WTC11 (cell line): Measurements from ENCODE around the gene LRRC10. TPM values are rescaled to one million over a fixed set of nuclear protein-coding genes. Genes with fewer than 3 reads are reported as not detected.

Experiments
- CBFB ChIP-seq: sonication (generic); formaldehyde crosslinking; IDR thresholded peaks from 2 replicates; pipeline ENCODE4 v1.8.1; 2022; ENCODE audit warnings: mild to moderate bottlenecking, low read depth, missing genetic modification reagents
- CREB1 ChIP-seq: sonication (generic); formaldehyde crosslinking; IDR thresholded peaks from 2 replicates; pipeline ENCODE4 v1.8.0; 2023; ENCODE audit warnings: mild to moderate bottlenecking, missing genetic modification reagents
- TEAD1 ChIP-seq: sonication (generic); formaldehyde crosslinking; IDR thresholded peaks from 2 replicates; pipeline ENCODE4 v1.8.0; 2022; ENCODE audit warnings: mild to moderate bottlenecking, missing genetic modification reagents
- ZNF219 ChIP-seq: sonication (generic); formaldehyde crosslinking; IDR thresholded peaks from 2 replicates; pipeline ENCODE4 v1.8.0; 2023; ENCODE audit warnings: missing genetic modification reagents, mild to moderate bottlenecking, borderline replicate concordance
- ZNF232 ChIP-seq: sonication (generic); formaldehyde crosslinking; IDR thresholded peaks from 2 replicates; pipeline ENCODE4 v1.8.0; 2022; ENCODE audit warnings: mild to moderate bottlenecking, missing genetic modification reagents
- ZNF671 ChIP-seq: fragments of 250-450 bp; sonication (Bioruptor Pico); IDR thresholded peaks from 2 replicates; pipeline ENCODE4 v1.8.0; 2021; ENCODE audit warnings: mild to moderate bottlenecking
- total RNA-seq: library from RNA; stranded (reverse); gene quantifications from 3 replicates; pipeline ENCODE4 v1.2.3, GENCODE V29; 2021
- TF ChIP-seq, protein P1 (sequence below): fragments of 250-450 bp; sonication (Bioruptor Pico); IDR thresholded peaks from 2 replicates; pipeline ENCODE4 v1.9.0; 2021; ENCODE audit warnings: moderate library complexity, mild to moderate bottlenecking, inconsistent platforms, borderline replicate concordance
- TF ChIP-seq, protein P2 (sequence below): fragments of 200-600 bp; IDR thresholded peaks from 2 replicates; pipeline ENCODE4 v1.8.0; 2022; ENCODE audit warnings: antibody characterized with exemption
- TF ChIP-seq, protein P3 (sequence below): fragments of 250-450 bp; sonication (Bioruptor Pico); IDR thresholded peaks from 2 replicates; pipeline ENCODE4 v1.9.0; 2021; ENCODE audit warnings: mild to moderate bottlenecking
- TF ChIP-seq, protein P4 (sequence below): sonication (generic); formaldehyde crosslinking; IDR thresholded peaks from 2 replicates; pipeline ENCODE4 v1.8.1; 2022; ENCODE audit warnings: low read depth, missing genetic modification reagents, borderline replicate concordance
- TF ChIP-seq, protein P5 (sequence below): sonication (generic); formaldehyde crosslinking; IDR thresholded peaks from 2 replicates; pipeline ENCODE4 v1.8.0; 2022; ENCODE audit warnings: mild to moderate bottlenecking, missing genetic modification reagents
- TF ChIP-seq, protein P6 (sequence below): sonication (generic); formaldehyde crosslinking; IDR thresholded peaks from 2 replicates; pipeline ENCODE4 v1.8.0; 2023; ENCODE audit warnings: missing genetic modification reagents, mild to moderate bottlenecking, borderline replicate concordance
- TF ChIP-seq, protein P7 (sequence below): sonication (generic); formaldehyde crosslinking; IDR thresholded peaks from 2 replicates; pipeline ENCODE4 v1.8.1; 2023; ENCODE audit warnings: mild to moderate bottlenecking, missing genetic modification reagents
- TF ChIP-seq, protein P8 (sequence below): fragments of 250-450 bp; sonication (Bioruptor Pico); IDR thresholded peaks from 2 replicates; pipeline ENCODE4 v1.9.0; 2021; ENCODE audit warnings: mild to moderate bottlenecking, borderline replicate concordance

The LRRC10 gene
- total RNA-seq, 1 experiment from 2014 or later = not detected

DNA sequence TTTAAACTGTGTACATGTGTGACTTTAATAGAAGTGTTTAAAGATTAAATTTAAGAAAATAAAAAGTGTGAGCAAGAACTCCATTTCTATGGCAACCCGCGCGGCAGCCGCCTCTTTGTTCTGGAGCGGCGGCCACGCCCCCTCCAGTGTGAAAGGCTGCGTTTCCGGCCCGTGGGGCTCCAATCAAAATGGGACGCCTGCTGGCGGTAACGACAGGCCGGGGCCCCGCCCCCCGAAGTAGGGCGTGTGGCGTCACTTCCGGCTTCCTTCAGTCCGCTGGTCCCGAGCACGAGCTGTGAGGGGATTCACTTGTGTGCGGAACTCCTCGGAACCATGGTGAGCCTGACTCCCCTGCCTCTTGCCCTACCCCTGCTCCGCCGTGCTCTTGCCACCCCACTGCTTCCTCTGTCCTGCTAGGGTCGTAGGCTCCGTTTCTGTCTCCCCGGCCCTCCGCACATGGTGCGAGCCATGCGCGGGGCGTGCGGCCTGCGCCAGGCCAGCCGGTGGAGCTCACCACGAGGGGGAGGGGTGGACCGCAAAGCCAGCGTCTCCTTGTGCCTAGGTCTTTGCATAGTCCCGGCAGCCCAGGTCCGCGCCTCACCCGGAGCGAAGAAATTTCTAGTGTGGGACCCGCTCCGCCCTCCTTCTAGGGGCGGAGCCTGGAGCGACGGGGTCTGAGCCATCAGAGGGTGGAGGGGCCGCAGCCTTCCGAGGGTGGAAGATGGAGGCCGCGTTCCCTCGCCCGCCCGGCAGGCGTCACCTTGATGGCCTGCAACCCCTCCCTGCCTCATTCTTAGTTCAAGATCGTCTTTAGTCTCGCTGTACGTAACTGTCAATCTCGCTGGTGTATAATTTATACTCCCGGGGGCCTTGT lies 25.3 kb downstream of the LRRC10 start, which contains the start of gene CCT2 (continued):
- peak; percentile 88 for TF ChIP-seq TEAD1 (CRISPR knock-in tag)
- 0 out of 2 replicates have a peak, but pooled peaks have one; percentile 62 for TF ChIP-seq ZNF232
- TF ChIP-seq, protein P1, sequence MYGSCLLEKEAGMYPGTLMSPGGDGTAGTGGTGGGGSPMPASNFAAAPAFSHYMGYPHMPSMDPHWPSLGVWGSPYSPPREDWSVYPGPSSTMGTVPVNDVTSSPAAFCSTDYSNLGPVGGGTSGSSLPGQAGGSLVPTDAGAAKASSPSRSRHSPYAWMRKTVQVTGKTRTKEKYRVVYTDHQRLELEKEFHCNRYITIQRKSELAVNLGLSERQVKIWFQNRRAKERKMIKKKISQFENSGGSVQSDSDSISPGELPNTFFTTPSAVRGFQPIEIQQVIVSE = no peak
- TF ChIP-seq, protein P2, sequence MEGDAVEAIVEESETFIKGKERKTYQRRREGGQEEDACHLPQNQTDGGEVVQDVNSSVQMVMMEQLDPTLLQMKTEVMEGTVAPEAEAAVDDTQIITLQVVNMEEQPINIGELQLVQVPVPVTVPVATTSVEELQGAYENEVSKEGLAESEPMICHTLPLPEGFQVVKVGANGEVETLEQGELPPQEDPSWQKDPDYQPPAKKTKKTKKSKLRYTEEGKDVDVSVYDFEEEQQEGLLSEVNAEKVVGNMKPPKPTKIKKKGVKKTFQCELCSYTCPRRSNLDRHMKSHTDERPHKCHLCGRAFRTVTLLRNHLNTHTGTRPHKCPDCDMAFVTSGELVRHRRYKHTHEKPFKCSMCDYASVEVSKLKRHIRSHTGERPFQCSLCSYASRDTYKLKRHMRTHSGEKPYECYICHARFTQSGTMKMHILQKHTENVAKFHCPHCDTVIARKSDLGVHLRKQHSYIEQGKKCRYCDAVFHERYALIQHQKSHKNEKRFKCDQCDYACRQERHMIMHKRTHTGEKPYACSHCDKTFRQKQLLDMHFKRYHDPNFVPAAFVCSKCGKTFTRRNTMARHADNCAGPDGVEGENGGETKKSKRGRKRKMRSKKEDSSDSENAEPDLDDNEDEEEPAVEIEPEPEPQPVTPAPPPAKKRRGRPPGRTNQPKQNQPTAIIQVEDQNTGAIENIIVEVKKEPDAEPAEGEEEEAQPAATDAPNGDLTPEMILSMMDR = no peak
- TF ChIP-seq ZNF671 = 0 out of 2 replicates have a peak, but pooled peaks have one; percentile 54
- TF ChIP-seq, protein P3, sequence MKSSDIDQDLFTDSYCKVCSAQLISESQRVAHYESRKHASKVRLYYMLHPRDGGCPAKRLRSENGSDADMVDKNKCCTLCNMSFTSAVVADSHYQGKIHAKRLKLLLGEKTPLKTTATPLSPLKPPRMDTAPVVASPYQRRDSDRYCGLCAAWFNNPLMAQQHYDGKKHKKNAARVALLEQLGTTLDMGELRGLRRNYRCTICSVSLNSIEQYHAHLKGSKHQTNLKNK = no peak
- TF ChIP-seq, protein P4, sequence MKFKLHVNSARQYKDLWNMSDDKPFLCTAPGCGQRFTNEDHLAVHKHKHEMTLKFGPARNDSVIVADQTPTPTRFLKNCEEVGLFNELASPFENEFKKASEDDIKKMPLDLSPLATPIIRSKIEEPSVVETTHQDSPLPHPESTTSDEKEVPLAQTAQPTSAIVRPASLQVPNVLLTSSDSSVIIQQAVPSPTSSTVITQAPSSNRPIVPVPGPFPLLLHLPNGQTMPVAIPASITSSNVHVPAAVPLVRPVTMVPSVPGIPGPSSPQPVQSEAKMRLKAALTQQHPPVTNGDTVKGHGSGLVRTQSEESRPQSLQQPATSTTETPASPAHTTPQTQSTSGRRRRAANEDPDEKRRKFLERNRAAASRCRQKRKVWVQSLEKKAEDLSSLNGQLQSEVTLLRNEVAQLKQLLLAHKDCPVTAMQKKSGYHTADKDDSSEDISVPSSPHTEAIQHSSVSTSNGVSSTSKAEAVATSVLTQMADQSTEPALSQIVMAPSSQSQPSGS = no peak
- TF ChIP-seq CBFB (CRISPR knock-in tag) = no peak
- TF ChIP-seq, protein P5, sequence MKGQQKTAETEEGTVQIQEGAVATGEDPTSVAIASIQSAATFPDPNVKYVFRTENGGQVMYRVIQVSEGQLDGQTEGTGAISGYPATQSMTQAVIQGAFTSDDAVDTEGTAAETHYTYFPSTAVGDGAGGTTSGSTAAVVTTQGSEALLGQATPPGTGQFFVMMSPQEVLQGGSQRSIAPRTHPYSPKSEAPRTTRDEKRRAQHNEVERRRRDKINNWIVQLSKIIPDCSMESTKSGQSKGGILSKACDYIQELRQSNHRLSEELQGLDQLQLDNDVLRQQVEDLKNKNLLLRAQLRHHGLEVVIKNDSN (CRISPR knock-in tag) = peak; percentile 54; the same call in 1 of the 2 replicates
- TF ChIP-seq, protein P6, sequence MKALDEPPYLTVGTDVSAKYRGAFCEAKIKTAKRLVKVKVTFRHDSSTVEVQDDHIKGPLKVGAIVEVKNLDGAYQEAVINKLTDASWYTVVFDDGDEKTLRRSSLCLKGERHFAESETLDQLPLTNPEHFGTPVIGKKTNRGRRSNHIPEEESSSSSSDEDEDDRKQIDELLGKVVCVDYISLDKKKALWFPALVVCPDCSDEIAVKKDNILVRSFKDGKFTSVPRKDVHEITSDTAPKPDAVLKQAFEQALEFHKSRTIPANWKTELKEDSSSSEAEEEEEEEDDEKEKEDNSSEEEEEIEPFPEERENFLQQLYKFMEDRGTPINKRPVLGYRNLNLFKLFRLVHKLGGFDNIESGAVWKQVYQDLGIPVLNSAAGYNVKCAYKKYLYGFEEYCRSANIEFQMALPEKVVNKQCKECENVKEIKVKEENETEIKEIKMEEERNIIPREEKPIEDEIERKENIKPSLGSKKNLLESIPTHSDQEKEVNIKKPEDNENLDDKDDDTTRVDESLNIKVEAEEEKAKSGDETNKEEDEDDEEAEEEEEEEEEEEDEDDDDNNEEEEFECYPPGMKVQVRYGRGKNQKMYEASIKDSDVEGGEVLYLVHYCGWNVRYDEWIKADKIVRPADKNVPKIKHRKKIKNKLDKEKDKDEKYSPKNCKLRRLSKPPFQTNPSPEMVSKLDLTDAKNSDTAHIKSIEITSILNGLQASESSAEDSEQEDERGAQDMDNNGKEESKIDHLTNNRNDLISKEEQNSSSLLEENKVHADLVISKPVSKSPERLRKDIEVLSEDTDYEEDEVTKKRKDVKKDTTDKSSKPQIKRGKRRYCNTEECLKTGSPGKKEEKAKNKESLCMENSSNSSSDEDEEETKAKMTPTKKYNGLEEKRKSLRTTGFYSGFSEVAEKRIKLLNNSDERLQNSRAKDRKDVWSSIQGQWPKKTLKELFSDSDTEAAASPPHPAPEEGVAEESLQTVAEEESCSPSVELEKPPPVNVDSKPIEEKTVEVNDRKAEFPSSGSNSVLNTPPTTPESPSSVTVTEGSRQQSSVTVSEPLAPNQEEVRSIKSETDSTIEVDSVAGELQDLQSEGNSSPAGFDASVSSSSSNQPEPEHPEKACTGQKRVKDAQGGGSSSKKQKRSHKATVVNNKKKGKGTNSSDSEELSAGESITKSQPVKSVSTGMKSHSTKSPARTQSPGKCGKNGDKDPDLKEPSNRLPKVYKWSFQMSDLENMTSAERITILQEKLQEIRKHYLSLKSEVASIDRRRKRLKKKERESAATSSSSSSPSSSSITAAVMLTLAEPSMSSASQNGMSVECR (CRISPR knock-in tag) = peak; percentile 93; the same call in 1 of the 2 replicates
- TF ChIP-seq ZNF219 (CRISPR knock-in tag) = 0 out of 2 replicates have a peak, but pooled peaks have one; percentile 81
- TF ChIP-seq, protein P7, sequence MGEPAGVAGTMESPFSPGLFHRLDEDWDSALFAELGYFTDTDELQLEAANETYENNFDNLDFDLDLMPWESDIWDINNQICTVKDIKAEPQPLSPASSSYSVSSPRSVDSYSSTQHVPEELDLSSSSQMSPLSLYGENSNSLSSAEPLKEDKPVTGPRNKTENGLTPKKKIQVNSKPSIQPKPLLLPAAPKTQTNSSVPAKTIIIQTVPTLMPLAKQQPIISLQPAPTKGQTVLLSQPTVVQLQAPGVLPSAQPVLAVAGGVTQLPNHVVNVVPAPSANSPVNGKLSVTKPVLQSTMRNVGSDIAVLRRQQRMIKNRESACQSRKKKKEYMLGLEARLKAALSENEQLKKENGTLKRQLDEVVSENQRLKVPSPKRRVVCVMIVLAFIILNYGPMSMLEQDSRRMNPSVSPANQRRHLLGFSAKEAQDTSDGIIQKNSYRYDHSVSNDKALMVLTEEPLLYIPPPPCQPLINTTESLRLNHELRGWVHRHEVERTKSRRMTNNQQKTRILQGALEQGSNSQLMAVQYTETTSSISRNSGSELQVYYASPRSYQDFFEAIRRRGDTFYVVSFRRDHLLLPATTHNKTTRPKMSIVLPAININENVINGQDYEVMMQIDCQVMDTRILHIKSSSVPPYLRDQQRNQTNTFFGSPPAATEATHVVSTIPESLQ = no peak
- peak; percentile 78 for TF ChIP-seq CREB1
- TF ChIP-seq, protein P8, sequence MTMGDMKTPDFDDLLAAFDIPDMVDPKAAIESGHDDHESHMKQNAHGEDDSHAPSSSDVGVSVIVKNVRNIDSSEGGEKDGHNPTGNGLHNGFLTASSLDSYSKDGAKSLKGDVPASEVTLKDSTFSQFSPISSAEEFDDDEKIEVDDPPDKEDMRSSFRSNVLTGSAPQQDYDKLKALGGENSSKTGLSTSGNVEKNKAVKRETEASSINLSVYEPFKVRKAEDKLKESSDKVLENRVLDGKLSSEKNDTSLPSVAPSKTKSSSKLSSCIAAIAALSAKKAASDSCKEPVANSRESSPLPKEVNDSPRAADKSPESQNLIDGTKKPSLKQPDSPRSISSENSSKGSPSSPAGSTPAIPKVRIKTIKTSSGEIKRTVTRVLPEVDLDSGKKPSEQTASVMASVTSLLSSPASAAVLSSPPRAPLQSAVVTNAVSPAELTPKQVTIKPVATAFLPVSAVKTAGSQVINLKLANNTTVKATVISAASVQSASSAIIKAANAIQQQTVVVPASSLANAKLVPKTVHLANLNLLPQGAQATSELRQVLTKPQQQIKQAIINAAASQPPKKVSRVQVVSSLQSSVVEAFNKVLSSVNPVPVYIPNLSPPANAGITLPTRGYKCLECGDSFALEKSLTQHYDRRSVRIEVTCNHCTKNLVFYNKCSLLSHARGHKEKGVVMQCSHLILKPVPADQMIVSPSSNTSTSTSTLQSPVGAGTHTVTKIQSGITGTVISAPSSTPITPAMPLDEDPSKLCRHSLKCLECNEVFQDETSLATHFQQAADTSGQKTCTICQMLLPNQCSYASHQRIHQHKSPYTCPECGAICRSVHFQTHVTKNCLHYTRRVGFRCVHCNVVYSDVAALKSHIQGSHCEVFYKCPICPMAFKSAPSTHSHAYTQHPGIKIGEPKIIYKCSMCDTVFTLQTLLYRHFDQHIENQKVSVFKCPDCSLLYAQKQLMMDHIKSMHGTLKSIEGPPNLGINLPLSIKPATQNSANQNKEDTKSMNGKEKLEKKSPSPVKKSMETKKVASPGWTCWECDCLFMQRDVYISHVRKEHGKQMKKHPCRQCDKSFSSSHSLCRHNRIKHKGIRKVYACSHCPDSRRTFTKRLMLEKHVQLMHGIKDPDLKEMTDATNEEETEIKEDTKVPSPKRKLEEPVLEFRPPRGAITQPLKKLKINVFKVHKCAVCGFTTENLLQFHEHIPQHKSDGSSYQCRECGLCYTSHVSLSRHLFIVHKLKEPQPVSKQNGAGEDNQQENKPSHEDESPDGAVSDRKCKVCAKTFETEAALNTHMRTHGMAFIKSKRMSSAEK (CRISPR knock-in tag) = peak; percentile 82; the same call in 1 of the 2 replicates
